Uterus (tissue), 4 donors: ENCODE measurements around the gene LDHAL6A. TPM values are rescaled to one million over a fixed set of nuclear protein-coding genes. Genes with fewer than 3 reads are reported as not detected.

Experiments
- DNase-seq, 2 donors: peaks; one replicate each; pipeline ENCODE4 v3.0.0-alpha.2; 2019 to 2020
- H3K27ac ChIP-seq, 2 donors: fragments of 200-600 bp; sonication (generic); 1 replicate in 1 of 2; 2 replicates in 1 of 2; pipeline ENCODE4 v1.5.1; 2016 to 2018
- H3K27me3 ChIP-seq, 2 donors: fragments of 200-600 bp; sonication (generic); one replicate each; pipeline ENCODE4 v1.5.1; 2018 to 2019; ENCODE audit warnings: control low read depth in 1 of 2
- H3K36me3 ChIP-seq, 2 donors: fragments of 200-600 bp; sonication (generic); one replicate each; pipeline ENCODE4 v1.5.1; 2019; ENCODE audit warnings: control low read depth in 1 of 2
- H3K4me1 ChIP-seq, 2 donors: fragments of 200-600 bp; sonication (generic); one replicate each; pipeline ENCODE4 v1.5.1; 2018 to 2019; ENCODE audit warnings: control low read depth in 1 of 2
- H3K4me3 ChIP-seq, 2 donors: fragments of 200-600 bp; sonication (generic); 1 replicate in 1 of 2; 2 replicates in 1 of 2; pipeline ENCODE4 v1.5.1; 2018 to 2019; ENCODE audit warnings: mild to moderate bottlenecking in 1 of 2
- H3K9me3 ChIP-seq, 2 donors: fragments of 200-600 bp; sonication (generic); one replicate each; pipeline ENCODE4 v1.5.1; 2019; ENCODE audit warnings: control low read depth in 1 of 2
- POLR2A ChIP-seq, 2 donors: fragments of 450-650 bp; IDR thresholded peaks; one replicate each; pipeline ENCODE4 v1.6.1; 2016; ENCODE audit warnings: antibody characterized with exemption in 2 of 2, mild to moderate bottlenecking in 1 of 2, moderate library complexity in 1 of 2
- intact Hi-C: fragments of 100-400 bp; cut with DNase I; formaldehyde crosslinking; loops from one replicate; pipeline ENCODE4 v1.15.1; 2023; ENCODE audit warnings: low total_unique reads
- total RNA-seq, 4 donors: library from RNA; depleted of rRNA in 3 of 4; stranded (reverse); fragments of >200 nt in 3 of 4; gene quantifications; one replicate each; pipeline versions ENCODE4 v1.1.0 to v1.2.4, GENCODE V29; 2014 to 2023
- TF ChIP-seq, protein P1 (sequence below), 4 experiments: fragments of 200-600 bp in 2 of 4; fragments of 450-650 bp in 2 of 4; sonication (generic) in 2 of 4; IDR thresholded peaks; one replicate each; pipeline ENCODE4 v1.5.1; 2016 to 2019; ENCODE audit warnings: antibody characterized with exemption in 4 of 4, mild to moderate bottlenecking in 2 of 4, moderate library complexity in 1 of 4
- donor health status: DM: yes; HTN: yes; CAD: no.

The LDHAL6A gene
- total RNA-seq, 4 donors from 2014 or later: 0.24 to 0.28 TPM; not detected in 2

DNA sequence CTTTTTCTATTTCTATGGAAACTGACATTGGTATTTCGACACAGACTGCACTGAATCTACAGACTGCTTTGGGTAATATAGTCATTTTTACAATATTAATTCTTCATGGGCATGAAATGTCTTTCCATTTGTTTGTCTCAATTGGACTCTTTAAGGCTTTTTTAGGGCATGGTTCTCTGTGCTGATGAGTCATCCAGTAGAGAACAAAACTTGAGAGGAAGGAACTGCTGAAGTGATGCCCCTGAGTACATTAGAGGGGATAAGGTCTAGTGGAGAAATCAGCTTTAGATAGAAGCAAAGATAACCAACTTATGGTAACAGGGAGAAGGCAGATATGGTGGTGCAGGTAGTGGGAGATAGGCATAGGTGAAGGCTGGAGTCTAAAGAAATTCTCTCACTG, 46.0 kb downstream of the LDHAL6A start:
- no peak for TF ChIP-seq POLR2A (IDR thresholded peaks at IDR 0.05)
- TF ChIP-seq, protein P1, sequence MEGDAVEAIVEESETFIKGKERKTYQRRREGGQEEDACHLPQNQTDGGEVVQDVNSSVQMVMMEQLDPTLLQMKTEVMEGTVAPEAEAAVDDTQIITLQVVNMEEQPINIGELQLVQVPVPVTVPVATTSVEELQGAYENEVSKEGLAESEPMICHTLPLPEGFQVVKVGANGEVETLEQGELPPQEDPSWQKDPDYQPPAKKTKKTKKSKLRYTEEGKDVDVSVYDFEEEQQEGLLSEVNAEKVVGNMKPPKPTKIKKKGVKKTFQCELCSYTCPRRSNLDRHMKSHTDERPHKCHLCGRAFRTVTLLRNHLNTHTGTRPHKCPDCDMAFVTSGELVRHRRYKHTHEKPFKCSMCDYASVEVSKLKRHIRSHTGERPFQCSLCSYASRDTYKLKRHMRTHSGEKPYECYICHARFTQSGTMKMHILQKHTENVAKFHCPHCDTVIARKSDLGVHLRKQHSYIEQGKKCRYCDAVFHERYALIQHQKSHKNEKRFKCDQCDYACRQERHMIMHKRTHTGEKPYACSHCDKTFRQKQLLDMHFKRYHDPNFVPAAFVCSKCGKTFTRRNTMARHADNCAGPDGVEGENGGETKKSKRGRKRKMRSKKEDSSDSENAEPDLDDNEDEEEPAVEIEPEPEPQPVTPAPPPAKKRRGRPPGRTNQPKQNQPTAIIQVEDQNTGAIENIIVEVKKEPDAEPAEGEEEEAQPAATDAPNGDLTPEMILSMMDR (IDR thresholded peaks at IDR 0.05): no peak
- intact Hi-C loops: no loop called here
- Histone ChIP-seq H3K27me3 (no peaks in the 10 kb centered on the region), H3K27ac (no peak overlapping the region), H3K36me3 (no peaks in the 10 kb centered on the region), H3K9me3 (no peaks in the 10 kb centered on the region), H3K4me3 (no peak overlapping the region), H3K4me1 (no peaks in the 10 kb centered on the region)
- no peak for DNase-seq

- H3K4me3 ChIP-seq: no peak overlapping the region
- no peaks in the 10 kb centered on the region for H3K9me3 ChIP-seq
- no peak for DNase-seq
- intact Hi-C loops: no loop called here
- TF ChIP-seq POLR2A (IDR thresholded peaks at IDR 0.05): no peak
- TF ChIP-seq, protein P1 (IDR thresholded peaks at IDR 0.05): no peak
- no peaks in the 10 kb centered on the region for H3K36me3 ChIP-seq
- H3K4me1 ChIP-seq: no peaks in the 10 kb centered on the region
- no peak overlapping the region for H3K27ac ChIP-seq
- H3K27me3 ChIP-seq: no peaks in the 10 kb centered on the region
These were observed 46.7 kb downstream of the LDHAL6A start for GRCh38 chr11:18502352-18502751.

DNA sequence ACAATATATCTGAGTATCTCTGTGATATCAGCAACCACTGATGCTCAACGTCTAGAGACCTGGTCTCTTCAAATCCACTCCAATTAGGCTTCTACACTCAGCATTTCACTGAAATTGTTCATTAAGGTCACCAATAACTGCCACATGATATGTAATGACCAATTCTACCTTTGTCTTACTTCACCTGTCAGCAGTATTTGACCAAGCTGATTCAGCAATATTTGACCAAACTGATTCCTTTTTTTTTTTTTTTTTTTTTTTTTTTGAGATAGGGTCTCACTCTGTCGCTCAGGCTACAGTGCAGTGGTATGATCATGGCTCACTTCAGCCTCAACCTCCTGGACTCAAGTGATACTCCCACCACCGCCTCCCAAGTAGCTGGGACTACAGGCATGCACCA, 65.5 kb downstream of the LDHAL6A start:
- Histone ChIP-seq H3K36me3 (no peaks in the 10 kb centered on the region), H3K4me3 (no peak overlapping the region), H3K27ac (no peak overlapping the region), H3K27me3 (no peaks in the 10 kb centered on the region), H3K4me1 (no peaks in the 10 kb centered on the region), H3K9me3 (no peaks in the 10 kb centered on the region)
- TF ChIP-seq, protein P1 (IDR thresholded peaks at IDR 0.05): no peak
- no peak for TF ChIP-seq POLR2A (IDR thresholded peaks at IDR 0.05)
- intact Hi-C loops: no loop called here
- no peak for DNase-seq

DNA sequence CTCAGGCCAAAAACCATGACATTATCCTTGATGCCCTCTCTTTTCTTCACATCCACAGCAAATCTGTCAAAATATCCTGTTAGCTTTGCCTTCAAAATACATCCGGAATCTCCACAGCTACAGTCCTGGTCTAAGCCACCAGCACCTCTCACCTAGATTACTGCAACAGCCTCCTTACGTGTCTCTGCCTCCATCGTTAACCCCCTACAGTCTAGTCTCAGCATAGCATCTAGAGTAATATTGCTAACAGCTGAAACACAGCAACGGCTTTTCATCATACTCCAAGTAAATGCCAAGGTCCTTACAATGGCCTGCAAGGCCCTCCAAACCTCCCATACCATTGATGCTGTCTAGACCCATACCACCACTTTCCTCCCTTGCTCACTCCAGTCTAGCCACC, 66.7 kb downstream of the LDHAL6A start:
- DNase-seq: no peak
- no peak for TF ChIP-seq POLR2A (IDR thresholded peaks at IDR 0.05)
- TF ChIP-seq, protein P1 (IDR thresholded peaks at IDR 0.05): no peak
- H3K9me3 ChIP-seq: no peaks in the 10 kb centered on the region
- no peaks in the 10 kb centered on the region for H3K27me3 ChIP-seq
- intact Hi-C loops: no loop called here
- no peak overlapping the region for H3K4me3 ChIP-seq
- no peak overlapping the region for H3K27ac ChIP-seq
- no peaks in the 10 kb centered on the region for H3K36me3 ChIP-seq
- no peaks in the 10 kb centered on the region for H3K4me1 ChIP-seq

DNA sequence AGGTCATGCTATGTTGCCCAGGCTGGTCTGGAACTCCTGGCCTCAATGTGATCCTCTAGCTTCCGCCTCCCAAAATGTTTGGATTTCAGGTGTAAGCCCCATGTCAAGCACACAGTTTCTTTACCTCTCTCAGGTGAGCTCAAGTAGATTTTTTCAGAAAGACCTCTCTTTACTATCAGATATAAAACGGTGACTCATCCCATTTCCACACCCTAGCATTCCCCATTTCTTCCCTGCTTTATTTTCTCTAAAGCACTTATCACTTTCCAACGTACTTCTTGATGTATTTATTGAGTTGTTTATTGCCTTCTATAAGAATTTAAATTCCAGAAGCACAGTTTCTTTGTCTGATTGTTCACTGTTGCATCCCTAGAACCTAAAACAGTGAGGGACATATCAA, 67.4 kb downstream of the LDHAL6A start:
- Histone ChIP-seq H3K36me3 (no peaks in the 10 kb centered on the region), H3K4me3 (no peak overlapping the region), H3K4me1 (no peaks in the 10 kb centered on the region), H3K27me3 (no peaks in the 10 kb centered on the region), H3K27ac (no peak overlapping the region), H3K9me3 (no peaks in the 10 kb centered on the region)
- DNase-seq: no peak
- intact Hi-C loops: no loop called here
- TF ChIP-seq, protein P1 (IDR thresholded peaks at IDR 0.05): no peak
- TF ChIP-seq POLR2A (IDR thresholded peaks at IDR 0.05): no peak
